ENCODE data around the gene RASA3.

- TF ChIP-seq GATA2 (IDR thresholded peaks at IDR 0.05; ENCODE audit: low read depth, low read length) (no peak), GATA3 (IDR thresholded peaks at IDR 0.05; ENCODE audit: low read depth, low read length) (no peak)
Measured at GRCh38 chr13:114058051-114058867, 74.2 kb downstream of the RASA3 start.
